ENCODE results near the gene MTF2.
"Not testable (repeated sequence)": the region's sequence is repeated elsewhere in the genome, so short reads cannot be mapped to it uniquely, and the experiment has no call there.

The MTF2 gene

DNA sequence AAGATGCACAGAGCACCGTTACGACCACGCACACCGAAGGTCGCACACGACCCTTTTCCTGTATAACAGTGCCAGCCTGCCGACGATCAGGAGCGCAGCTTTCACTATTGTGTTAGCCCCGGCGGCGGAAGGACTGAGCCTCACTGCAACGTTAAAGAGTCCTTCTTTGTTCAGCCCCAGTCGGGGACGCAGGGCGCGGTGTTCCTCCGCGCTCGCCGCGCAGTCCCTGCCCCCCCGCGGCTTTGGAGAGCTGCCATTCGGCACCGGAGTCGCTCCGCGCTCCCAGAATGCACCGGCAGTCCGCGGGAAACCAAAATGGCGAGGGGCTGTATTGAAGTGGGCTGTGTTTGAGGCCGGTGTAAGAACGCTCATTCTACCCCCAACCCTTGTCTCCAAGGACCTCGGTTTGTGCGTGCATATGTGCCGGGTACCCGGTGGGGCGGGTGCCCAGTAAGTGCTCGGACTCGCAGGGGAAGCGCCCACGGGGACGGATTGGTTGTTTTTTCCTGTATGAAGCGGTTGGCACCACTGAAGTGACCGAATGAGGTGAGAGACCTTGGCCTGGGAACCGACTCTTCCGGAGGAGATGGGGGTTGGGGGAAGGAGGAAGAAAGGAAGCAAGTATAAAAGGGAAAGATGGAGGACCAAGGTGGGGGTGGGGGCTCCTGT is at the start of gene MTF2:
Gene MTF2 (plus strand): TSS at position 298 of the 669 bp plus-strand sequence. CDS start 244 bp downstream, at position 542.
- DNase-seq = peak; percentile 95

- DNase-seq = no peak
Observed at GRCh38 chr1:93029317-93029716, 49.8 kb upstream of the MTF2 start.

DNA sequence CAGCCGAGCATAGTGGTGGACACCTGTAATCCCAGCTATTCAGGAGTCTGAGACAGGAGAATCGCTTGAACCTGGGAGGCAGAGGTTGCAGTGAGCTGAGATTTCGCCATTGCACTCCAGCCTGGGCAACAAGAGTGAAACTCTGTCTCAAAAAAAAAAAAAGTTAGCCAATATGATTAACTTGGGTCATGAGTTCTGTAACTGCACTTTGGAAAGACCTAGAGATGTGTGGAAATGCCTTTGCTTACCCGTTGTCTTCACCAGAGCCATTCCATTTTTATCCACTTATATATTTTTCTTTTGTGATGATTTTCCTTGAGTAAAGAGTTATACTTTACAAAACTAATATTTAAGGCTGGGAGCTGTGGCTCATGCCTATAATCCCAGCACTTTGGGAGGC is 48.9 kb upstream of the MTF2 start:
- DNase-seq = not testable (repeated sequence)

- no peak for DNase-seq
Observed at GRCh38 chr1:93031711-93032110, 47.4 kb upstream of the MTF2 start.

- no peak for DNase-seq
Observed at GRCh38 chr1:93033029-93033428, 46.1 kb upstream of the MTF2 start.

- DNase-seq = no peak
Observed at GRCh38 chr1:93033785-93034184, 45.3 kb upstream of the MTF2 start.

- no peak for DNase-seq
Observed at GRCh38 chr1:93034397-93034796, 44.7 kb upstream of the MTF2 start.

- no peak for DNase-seq
Observed at GRCh38 chr1:93036672-93037071, 42.4 kb upstream of the MTF2 start.

- peak; percentile 8 for DNase-seq
Observed at GRCh38 chr1:93042187-93043056, 36.7 kb upstream of the MTF2 start.

- DNase-seq = no peak
Observed at GRCh38 chr1:93043057-93043557, 36.0 kb upstream of the MTF2 start.

DNA sequence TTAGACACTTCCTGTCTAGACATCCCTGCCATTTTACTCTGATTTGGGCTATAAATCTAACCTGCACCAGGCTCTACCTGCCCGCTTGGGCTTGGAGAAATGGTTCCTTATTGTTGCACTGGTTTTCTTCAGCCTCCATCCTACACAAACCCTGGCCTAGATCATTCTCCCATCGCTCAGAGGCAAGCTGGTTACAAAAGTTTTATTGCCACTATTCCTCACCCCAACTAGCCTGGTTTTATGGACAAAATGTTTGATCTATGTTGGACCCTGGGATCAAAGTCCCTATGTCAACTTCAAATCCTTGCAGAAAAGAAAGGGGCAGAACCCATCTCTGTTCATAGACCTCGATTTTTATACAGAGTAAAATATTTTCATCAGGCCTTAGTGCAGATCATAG is 31.5 kb upstream of the MTF2 start:
- DNase-seq = no peak

DNA sequence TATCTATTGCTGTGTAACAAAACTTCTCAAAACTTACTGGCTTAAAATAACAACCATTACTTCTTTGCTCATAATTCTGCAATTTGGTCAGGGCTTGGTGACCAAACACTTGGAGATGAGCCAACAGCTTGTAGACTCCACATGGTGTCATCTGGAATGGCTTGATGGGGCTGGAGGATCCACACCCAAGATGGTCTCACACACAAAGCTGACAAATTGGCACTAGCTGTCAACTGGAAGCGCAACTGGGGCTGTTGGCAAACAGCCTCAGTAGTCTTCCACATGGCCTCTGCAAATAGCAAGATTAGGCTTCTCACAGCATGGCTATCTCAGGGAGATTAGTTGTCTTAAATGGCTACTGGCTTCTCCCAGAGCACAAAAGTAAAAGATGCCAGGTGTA is 27.1 kb upstream of the MTF2 start:
- DNase-seq = no peak

GRCh38 chr1:93056214-93056613 is 22.9 kb upstream of the MTF2 start:
- no peak for DNase-seq

- no peak for DNase-seq
Observed at GRCh38 chr1:93056649-93057048, 22.4 kb upstream of the MTF2 start.

- DNase-seq = peak; percentile 37
Observed at GRCh38 chr1:93061895-93062792, 16.9 kb upstream of the MTF2 start.

- DNase-seq = no peak
Observed at GRCh38 chr1:93076268-93076667, 2.8 kb upstream of the MTF2 start.

GRCh38 chr1:93078203-93078602 is 880 bp upstream of the MTF2 start:
- DNase-seq = no peak

- DNase-seq = no peak
Observed at GRCh38 chr1:93078638-93078985, 471 bp upstream of the MTF2 start.

GRCh38 chr1:93079685-93080141 is 630 bp downstream of the MTF2 start:
- peak; percentile 27 for DNase-seq

DNA sequence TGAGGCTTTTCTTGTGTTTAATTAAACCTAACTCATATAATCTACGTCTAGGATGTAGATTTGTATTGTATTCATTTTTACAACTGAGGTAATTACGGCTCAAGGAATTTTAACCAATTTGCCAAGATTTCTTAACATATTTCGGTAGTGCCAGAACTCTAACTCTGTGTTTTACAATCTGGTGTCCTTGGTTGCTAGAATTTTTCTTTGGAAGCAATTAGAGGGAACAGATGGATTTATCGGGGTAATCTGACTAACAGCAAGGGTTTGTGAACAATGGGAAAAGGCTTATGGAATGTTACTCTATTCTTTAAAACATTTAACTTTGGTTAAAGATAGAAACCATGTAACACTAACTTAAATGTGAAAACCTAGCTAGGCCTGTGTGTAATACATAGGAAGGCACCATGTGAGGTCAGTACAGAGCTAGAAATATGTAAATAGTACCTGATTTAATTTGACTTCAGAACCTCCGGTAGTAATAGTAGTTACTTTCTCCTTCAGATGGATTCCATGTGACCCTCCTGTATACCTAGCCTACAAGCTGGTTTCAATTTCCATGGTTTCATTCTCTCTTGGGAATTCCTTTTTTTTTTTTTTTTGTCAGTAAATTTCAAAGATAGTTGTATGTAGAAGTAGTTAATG is 1.2 kb downstream of the MTF2 start:
- DNase-seq = no peak

DNA sequence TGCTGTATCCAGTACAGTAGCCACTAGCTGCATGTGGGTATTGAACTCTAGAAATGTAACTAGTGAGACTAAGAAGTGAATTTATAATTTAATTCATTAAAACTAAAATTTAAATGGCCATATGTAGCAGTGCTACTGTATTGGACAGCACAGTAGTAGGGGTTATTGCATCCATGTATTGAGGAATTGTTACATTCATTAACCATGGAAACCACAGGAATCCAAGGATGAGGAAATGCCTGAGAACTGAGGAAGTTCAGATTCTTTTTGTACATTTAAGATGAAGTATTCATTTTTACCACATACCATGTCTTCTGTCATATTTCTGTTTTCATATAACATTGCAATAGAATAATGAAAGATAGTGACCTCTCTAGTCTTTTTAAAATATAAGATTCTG is 2.6 kb downstream of the MTF2 start:
- no peak for DNase-seq

- no peak for DNase-seq
Observed at GRCh38 chr1:93082313-93082712, 3.2 kb downstream of the MTF2 start.

DNA sequence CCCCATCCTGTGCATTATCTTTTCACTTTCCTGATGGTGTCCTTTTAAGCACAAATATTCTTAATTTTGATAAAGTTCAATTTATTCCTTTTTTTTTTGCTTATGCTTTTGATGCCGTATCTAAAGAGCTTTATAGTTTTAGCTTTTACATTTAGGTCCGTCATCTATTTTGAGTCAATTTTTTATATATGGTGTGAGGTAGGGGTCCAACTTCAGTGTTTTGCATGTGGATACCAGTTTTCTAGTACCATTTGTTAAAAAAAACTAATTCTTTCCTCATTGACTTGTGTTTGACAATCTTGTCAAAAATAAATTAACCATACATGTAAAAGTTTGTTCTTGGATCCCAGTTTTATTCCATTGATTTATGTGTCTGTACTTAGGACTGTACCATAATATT is 4.9 kb downstream of the MTF2 start:
- no peak for DNase-seq
